Body of pancreas (tissue), 4 donors: ENCODE results near the gene THTPA.

Experiments
- CTCF ChIP-seq, 7 experiments: fragments of 450-650 bp in 4 of 7; fragments of 200-600 bp in 3 of 7; sonication (generic) in 3 of 7; IDR thresholded peaks; one replicate each; pipeline ENCODE4 v1.5.1; 2016 to 2019; ENCODE audit warnings: antibody characterized with exemption in 7 of 7
- POLR2A ChIP-seq, 3 donors: fragments of 450-650 bp; IDR thresholded peaks; one replicate each; pipeline ENCODE4 v1.6.1; 2016; ENCODE audit warnings: antibody characterized with exemption in 3 of 3, mild to moderate bottlenecking in 2 of 3

- no peak for TF ChIP-seq CTCF (IDR thresholded peaks at IDR 0.05)
- TF ChIP-seq POLR2A (IDR thresholded peaks at IDR 0.05) = no peak
Measured at GRCh38 chr14:23559926-23560520, 4.0 kb downstream of the THTPA start.
